Measurements from ENCODE around the gene NRP2.

GRCh38 chr2:205754924-205755321 is 72.6 kb downstream of the NRP2 start:
- TF ChIP-seq CTCF (IDR thresholded peaks at IDR 0.05; ENCODE audit: poor library complexity), result no peak
- no peak for TF ChIP-seq EZH2 (IDR thresholded peaks at IDR 0.05; ENCODE audit: borderline replicate concordance)
- no peak for TF ChIP-seq EZH2phosphoT487 (IDR thresholded peaks at IDR 0.05; ENCODE audit: low read depth, severe bottlenecking, unreplicated experiment)
